Natural killer cell (primary cell): ENCODE results near the gene ARF1. TPM values are rescaled to one million over a fixed set of nuclear protein-coding genes. Genes with fewer than 3 reads are reported as not detected.

Source experiments
- ATAC-seq, 3 donors: fragments of 150-1000 bp in 2 of 3; fragments of 200-7000 bp in 1 of 3; cut with Tn5 transposase; 1 replicate in 1 of 3; 2 replicates in 2 of 3; pipeline ENCODE4 v1.10.0; 2021; ENCODE audit warnings: mild to moderate bottlenecking in 2 of 3, moderate library complexity in 2 of 3
- DNase-seq, 2 donors: peaks; one replicate each; pipeline versions ENCODE4 v3.0.0 to v3.0.0-alpha.2; 2013 to 2021; ENCODE audit warnings: mixed read lengths in 1 of 2
- H3K27ac ChIP-seq: one replicate; pipeline ENCODE4 v1.5.1; 2013; ENCODE audit warnings: mild to moderate bottlenecking, low read length
- H3K27me3 ChIP-seq: one replicate; pipeline ENCODE4 v1.6.1; 2013; ENCODE audit warnings: low read length; ENCODE audit not compliant: control insufficient read depth, insufficient read depth
- H3K36me3 ChIP-seq: one replicate; pipeline ENCODE4 v1.6.1; 2013; ENCODE audit warnings: low read length; ENCODE audit not compliant: control insufficient read depth, insufficient read depth
- H3K4me1 ChIP-seq: one replicate; pipeline ENCODE4 v1.6.1; 2013; ENCODE audit warnings: low read length; ENCODE audit not compliant: control insufficient read depth, insufficient read depth
- H3K4me3 ChIP-seq: one replicate; pipeline ENCODE4 v1.5.1; 2013; ENCODE audit warnings: low read length
- H3K9me3 ChIP-seq: one replicate; pipeline ENCODE4 v1.6.1; 2013; ENCODE audit warnings: low read length; ENCODE audit not compliant: control insufficient read depth, insufficient read depth
- H3K27ac Mint-ChIP-seq, 2 donors: one replicate each; pipeline ENCODE4 v1.8.0; 2022; ENCODE audit warnings: mild to moderate bottlenecking in 2 of 2, mixed read lengths in 2 of 2, moderate library complexity in 1 of 2
- H3K27me3 Mint-ChIP-seq, 2 donors: one replicate each; pipeline ENCODE4 v1.8.0; 2022; ENCODE audit warnings: low read depth in 2 of 2, mixed read lengths in 2 of 2
- H3K36me3 Mint-ChIP-seq: one replicate; pipeline ENCODE4 v1.8.0; 2022; ENCODE audit warnings: mixed read lengths
- H3K4me1 Mint-ChIP-seq, 2 donors: one replicate each; pipeline ENCODE4 v1.8.0; 2022; ENCODE audit warnings: mixed read lengths in 2 of 2
- H3K4me3 Mint-ChIP-seq: one replicate; pipeline ENCODE4 v1.8.0; 2022; ENCODE audit warnings: mild to moderate bottlenecking, moderate library complexity, mixed read lengths
- H3K9me3 Mint-ChIP-seq, 2 donors: one replicate each; pipeline ENCODE4 v1.8.0; 2022; ENCODE audit warnings: mixed read lengths in 2 of 2
- WGBS: methylation state at CpG from one replicate; pipeline ENCODE4 v1.1.7; 2013; ENCODE audit warnings: missing lambda C conversion rate; ENCODE audit not compliant: insufficient coverage; 5-methylcytosine and 5-hydroxymethylcytosine counted together
- intact Hi-C: fragments of 100-400 bp; cut with micrococcal nuclease; formaldehyde crosslinking; loops from one replicate; pipeline ENCODE4 v1.14.2; 2022
- total RNA-seq, 4 donors: library from RNA; stranded (reverse); fragments of 120-200 nt in 1 of 4; gene quantifications; one replicate each; pipeline versions ENCODE4 v1.2.3 to v1.2.4, GENCODE V29; 2013 to 2022
- TF ChIP-seq, protein P1 (sequence below): fragments of 200-600 bp; IDR thresholded peaks from one replicate; pipeline ENCODE4 v1.8.0; 2022; ENCODE audit warnings: antibody characterized with exemption

Gene ARF1
- total RNA-seq, 3 donors from 2014 or later (not counting 1 experiment from before 2014, with no cell fraction given) = 368 to 427 (median 424) TPM

DNA sequence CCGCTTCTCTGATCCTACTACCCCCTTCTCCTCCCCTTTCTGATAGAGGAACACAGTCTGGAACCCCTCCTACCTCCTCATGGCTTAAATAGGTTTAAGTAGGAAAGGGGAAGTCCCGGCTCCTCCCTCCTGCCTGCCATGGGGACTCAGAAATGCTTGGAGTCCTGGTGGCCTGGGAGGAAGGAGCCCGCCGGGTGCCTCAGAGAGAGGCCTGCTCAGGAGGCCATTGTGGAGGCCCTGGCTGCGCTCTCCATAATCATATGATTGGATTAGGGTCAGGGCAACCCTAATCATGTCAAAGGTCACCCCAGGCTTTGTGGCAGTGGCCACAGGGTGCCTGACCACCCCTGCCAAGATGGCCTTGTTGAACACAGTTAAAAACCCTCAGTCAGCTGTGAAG is 46.7 kb upstream of the ARF1 start:
- peaks cover 7% of the 10 kb centered on the region for H3K4me1 ChIP-seq
- no peak overlapping the region for H3K4me3 Mint-ChIP-seq
- no peaks in the 10 kb centered on the region for H3K9me3 ChIP-seq
- ATAC-seq (no peak), DNase-seq (no peak)
- TF ChIP-seq, protein P1, sequence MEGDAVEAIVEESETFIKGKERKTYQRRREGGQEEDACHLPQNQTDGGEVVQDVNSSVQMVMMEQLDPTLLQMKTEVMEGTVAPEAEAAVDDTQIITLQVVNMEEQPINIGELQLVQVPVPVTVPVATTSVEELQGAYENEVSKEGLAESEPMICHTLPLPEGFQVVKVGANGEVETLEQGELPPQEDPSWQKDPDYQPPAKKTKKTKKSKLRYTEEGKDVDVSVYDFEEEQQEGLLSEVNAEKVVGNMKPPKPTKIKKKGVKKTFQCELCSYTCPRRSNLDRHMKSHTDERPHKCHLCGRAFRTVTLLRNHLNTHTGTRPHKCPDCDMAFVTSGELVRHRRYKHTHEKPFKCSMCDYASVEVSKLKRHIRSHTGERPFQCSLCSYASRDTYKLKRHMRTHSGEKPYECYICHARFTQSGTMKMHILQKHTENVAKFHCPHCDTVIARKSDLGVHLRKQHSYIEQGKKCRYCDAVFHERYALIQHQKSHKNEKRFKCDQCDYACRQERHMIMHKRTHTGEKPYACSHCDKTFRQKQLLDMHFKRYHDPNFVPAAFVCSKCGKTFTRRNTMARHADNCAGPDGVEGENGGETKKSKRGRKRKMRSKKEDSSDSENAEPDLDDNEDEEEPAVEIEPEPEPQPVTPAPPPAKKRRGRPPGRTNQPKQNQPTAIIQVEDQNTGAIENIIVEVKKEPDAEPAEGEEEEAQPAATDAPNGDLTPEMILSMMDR = no peak
- intact Hi-C loops = no loop called here
- H3K4me3 ChIP-seq = no peak overlapping the region
- H3K27ac ChIP-seq = no peak overlapping the region
- H3K27me3 Mint-ChIP-seq = peaks cover 21 to 39% of the 10 kb centered on the region in 2 donors
- 58% methylated on average over 4 of the region's 5 CpGs for WGBS
- H3K36me3 ChIP-seq = no peaks in the 10 kb centered on the region
- H3K36me3 Mint-ChIP-seq = no peaks in the 10 kb centered on the region
- H3K4me1 Mint-ChIP-seq = no peaks in the 10 kb centered on the region
- H3K27ac Mint-ChIP-seq = no peak overlapping the region
- H3K27me3 ChIP-seq = peaks cover 19% of the 10 kb centered on the region
- no peaks in the 10 kb centered on the region for H3K9me3 Mint-ChIP-seq

DNA sequence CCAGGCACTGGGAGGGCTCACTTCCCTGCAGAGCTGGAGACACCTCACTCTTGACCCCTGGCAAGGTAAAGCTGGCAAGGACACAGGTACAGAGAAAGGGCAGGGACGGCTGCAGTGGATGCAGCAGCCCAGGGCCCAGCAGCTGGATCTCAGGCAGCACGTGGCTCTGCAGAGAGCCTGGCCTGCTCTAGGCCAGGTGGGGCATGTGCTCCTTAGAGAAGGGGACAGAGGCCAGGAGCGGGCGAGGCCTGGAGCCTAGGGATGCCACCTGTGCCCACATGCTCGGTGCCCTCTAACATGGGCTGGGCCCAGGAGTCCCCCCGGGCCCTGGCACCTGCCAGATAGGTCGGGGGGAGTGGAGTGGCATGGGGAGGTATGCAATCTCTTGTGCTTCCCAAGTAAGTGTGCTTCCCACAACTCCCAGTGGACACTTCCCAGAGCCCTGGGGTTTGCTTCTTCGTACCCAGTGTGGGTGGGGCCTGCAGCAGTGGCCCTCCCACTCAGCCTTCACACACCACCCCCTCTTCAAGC is 45.7 kb upstream of the ARF1 start:
- TF ChIP-seq, protein P1 = no peak
- peaks cover 21 to 31% of the 10 kb centered on the region in 2 donors for H3K27me3 Mint-ChIP-seq
- peaks cover 19% of the 10 kb centered on the region for H3K27me3 ChIP-seq
- 91% methylated on average over 8 of the region's 8 CpGs for WGBS
- H3K9me3 ChIP-seq = no peaks in the 10 kb centered on the region
- no peaks in the 10 kb centered on the region for H3K36me3 Mint-ChIP-seq
- ATAC-seq = no peak
- H3K4me1 ChIP-seq = peaks cover 7% of the 10 kb centered on the region
- H3K36me3 ChIP-seq = no peaks in the 10 kb centered on the region
- DNase-seq = no peak
- no peak overlapping the region for H3K27ac Mint-ChIP-seq
- intact Hi-C loops = no loop called here
- no peaks in the 10 kb centered on the region for H3K9me3 Mint-ChIP-seq
- no peak overlapping the region for H3K4me3 ChIP-seq
- H3K4me3 Mint-ChIP-seq = no peak overlapping the region
- H3K27ac ChIP-seq = no peak overlapping the region
- no peaks in the 10 kb centered on the region for H3K4me1 Mint-ChIP-seq

DNA sequence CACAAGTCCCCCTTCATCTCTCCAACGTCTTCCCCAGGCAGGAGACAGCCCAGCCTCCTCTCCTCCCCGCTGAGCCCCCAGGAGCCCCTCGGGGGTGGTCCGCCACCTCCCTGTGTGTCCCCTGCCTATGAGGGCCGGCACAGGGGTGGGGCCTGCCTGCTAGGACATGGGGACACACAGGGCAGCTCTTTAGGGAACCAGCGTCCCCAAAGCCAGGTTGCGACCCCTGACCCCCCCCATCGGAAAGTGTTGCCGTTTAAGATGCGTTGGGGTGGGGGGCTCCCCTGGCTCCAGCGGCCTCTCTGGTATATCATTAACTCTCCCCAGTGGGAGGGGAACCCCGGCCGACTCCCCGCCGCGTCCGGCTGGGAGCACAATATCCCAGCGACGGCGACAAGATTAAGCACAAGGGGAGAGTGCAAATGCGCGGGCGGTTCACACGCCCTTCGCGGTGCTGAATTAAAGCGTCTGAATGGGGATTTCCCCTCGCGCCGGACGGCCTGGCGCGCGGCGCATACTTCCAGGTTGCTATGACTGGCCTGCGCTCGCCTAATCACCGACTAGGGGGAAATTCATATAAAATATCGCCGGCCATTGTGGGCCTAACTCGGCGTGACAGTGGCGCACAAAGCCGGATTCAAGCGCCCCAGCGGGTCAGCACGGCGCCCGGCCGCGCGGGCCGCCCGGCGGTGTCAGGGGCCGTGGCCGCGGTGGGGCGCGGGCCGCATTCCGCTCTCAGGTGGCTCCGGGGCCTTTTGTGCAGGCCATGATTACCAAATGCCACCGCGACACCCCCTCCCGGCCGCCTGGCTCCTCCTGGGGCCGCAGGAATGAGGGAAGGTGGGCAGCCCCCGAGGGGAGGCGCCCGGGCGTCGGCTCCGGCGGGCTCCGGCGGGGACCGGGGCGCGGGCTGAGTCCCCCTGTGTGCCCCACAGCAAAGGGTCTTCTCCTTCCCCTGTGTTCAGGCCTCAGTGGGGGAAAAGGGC is 44.8 kb upstream of the ARF1 start:
- TF ChIP-seq, protein P1 = no peak
- no peak overlapping the region for H3K4me3 ChIP-seq
- DNase-seq (peak in 1 of 2 donors; percentile 46), ATAC-seq (peak; percentile 44 to 92 (median 86))
- intact Hi-C loops = no loop called here
- H3K36me3 Mint-ChIP-seq = no peaks in the 10 kb centered on the region
- no peaks in the 10 kb centered on the region for H3K36me3 ChIP-seq
- peaks cover 7% of the 10 kb centered on the region for H3K4me1 ChIP-seq
- peaks cover 21 to 28% of the 10 kb centered on the region in 2 donors for H3K27me3 Mint-ChIP-seq
- H3K27ac ChIP-seq = no peak overlapping the region
- peaks cover 19% of the 10 kb centered on the region for H3K27me3 ChIP-seq
- no peak overlapping the region for H3K4me3 Mint-ChIP-seq
- 9% methylated on average over 80 of the region's 80 CpGs for WGBS
- H3K9me3 Mint-ChIP-seq = no peaks in the 10 kb centered on the region
- H3K9me3 ChIP-seq = no peaks in the 10 kb centered on the region
- no peaks in the 10 kb centered on the region for H3K4me1 Mint-ChIP-seq
- H3K27ac Mint-ChIP-seq = no peak overlapping the region
